SK-N-MC (cell line): ENCODE measurements around the gene LRRC55.

Experiments
- DNase-seq: peaks from one replicate; pipeline ENCODE4 v3.0.0-alpha.2; 2011; ENCODE audit warnings: low read depth, low spot score
- H3K27ac ChIP-seq: fragments of 200-600 bp; sonication (generic); 2 replicates; pipeline ENCODE4 v1.5.1; 2016; ENCODE audit warnings: mixed run types
- H3K36me3 ChIP-seq: fragments of 200-600 bp; sonication (generic); 2 replicates; pipeline ENCODE4 v1.6.1; 2017; ENCODE audit warnings: antibody characterized with exemption, low read length, mixed read lengths; ENCODE audit not compliant: insufficient read depth
- H3K4me3 ChIP-seq: fragments of 200-600 bp; sonication (generic); 2 replicates; pipeline ENCODE4 v1.5.1; 2016
- H3K9ac ChIP-seq: fragments of 200-600 bp; sonication (generic); 2 replicates; pipeline ENCODE4 v1.8.0; 2017; ENCODE audit warnings: mixed run types, mixed read lengths; ENCODE audit not compliant: insufficient read length
- H3K9me3 ChIP-seq: fragments of 200-600 bp; sonication (generic); 2 replicates; pipeline ENCODE4 v1.6.1; 2017; ENCODE audit warnings: low read depth, mild to moderate bottlenecking, antibody characterized with exemption, low read length, moderate library complexity, mixed read lengths
- EZH2 ChIP-seq: fragments of 200-600 bp; sonication (generic); IDR thresholded peaks from one replicate; pipeline ENCODE4 v1.6.1; 2017; ENCODE audit warnings: antibody characterized with exemption
- FOXP2 ChIP-seq: optimal IDR thresholded peaks from 2 replicates; pipeline ENCODE3; 2011; ENCODE audit warnings: mild to moderate bottlenecking, moderate library complexity; ENCODE audit not compliant: insufficient read depth; ENCODE audit errors: extremely low read length, control extremely low read depth
- POLR2AphosphoS5 ChIP-seq: IDR thresholded peaks from 2 replicates; pipeline ENCODE4 v1.6.1; 2012; ENCODE audit warnings: mild to moderate bottlenecking, low read depth, low read length, borderline replicate concordance

Gene LRRC55

DNA sequence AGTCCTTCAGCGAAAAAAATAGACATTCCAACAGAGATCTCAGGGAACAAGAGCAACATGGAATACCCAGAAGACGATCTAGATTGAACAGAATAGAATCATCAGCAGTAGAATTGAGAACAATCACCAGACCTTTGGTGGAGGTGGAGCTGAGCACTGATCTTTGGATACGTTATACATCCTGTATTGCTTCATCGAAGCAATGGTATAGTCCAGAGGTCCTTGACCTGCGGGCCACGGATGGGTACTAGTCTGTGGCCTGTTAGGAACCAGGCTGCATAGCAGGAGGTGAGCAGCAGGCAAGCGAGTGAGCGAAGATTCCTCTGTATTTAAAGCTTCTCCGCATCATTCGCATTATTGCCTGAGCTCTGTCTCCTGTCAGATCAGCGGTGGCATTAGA lies 17.6 kb downstream of the LRRC55 start:
- Histone ChIP-seq H3K27ac (no peak overlapping the region), H3K36me3 (no peaks in the 10 kb centered on the region), H3K4me3 (no peak overlapping the region), H3K9ac (no peak overlapping the region), H3K9me3 (no peaks in the 10 kb centered on the region)
- TF ChIP-seq EZH2 = no peak
- TF ChIP-seq FOXP2 = no peak
- no peak for TF ChIP-seq POLR2AphosphoS5
- no peak for DNase-seq

DNA sequence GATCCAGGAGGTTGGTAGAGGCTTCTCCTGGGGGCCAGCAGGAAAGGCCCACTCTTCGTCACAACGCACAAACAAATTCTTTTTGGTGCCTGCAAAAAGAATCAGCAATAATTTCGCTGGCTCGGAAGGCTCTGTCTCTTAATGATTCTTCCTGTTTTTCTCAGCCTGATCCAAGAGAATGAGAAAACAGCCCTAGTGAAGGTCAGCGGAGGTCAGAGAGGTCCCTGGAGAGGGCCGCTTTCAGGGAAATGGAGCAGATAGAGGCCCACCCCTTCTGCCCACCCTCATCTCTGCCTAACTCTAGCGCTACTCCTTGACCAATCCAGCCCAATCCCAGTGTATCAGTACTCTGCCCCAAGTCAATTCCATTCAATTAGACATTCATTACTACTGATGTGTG lies 19.2 kb downstream of the LRRC55 start:
- no peak for DNase-seq
- H3K4me3 ChIP-seq = no peak overlapping the region
- no peak for TF ChIP-seq FOXP2
- TF ChIP-seq EZH2 = no peak
- TF ChIP-seq POLR2AphosphoS5 = no peak
- H3K27ac ChIP-seq = no peak overlapping the region
- H3K9ac ChIP-seq = no peak overlapping the region
- no peaks in the 10 kb centered on the region for H3K9me3 ChIP-seq
- H3K36me3 ChIP-seq = no peaks in the 10 kb centered on the region

DNA sequence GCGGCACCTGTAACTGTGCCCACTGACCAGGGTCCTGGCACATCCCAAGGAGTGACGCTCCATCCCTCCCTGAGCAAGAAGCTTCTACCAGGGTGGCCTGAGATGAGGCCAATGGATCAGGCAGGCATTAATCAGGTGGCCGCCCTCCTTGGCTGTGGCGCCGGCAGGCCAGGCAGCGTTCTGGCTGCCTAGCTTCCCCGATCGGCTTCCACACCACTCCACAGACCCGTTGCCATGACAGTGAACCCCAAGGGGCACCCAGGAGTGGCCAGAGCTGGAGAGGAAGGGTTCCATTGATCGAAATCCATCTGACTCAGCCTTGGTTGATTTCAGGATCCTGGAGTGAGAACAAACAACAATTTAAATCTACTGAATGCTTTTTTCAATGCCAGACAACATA lies 20.5 kb downstream of the LRRC55 start:
- DNase-seq = no peak
- TF ChIP-seq FOXP2 = no peak
- no peak for TF ChIP-seq POLR2AphosphoS5
- no peak for TF ChIP-seq EZH2
- H3K4me3 ChIP-seq = no peak overlapping the region
- H3K9ac ChIP-seq = no peak overlapping the region
- H3K9me3 ChIP-seq = no peaks in the 10 kb centered on the region
- no peaks in the 10 kb centered on the region for H3K36me3 ChIP-seq
- H3K27ac ChIP-seq = no peak overlapping the region

DNA sequence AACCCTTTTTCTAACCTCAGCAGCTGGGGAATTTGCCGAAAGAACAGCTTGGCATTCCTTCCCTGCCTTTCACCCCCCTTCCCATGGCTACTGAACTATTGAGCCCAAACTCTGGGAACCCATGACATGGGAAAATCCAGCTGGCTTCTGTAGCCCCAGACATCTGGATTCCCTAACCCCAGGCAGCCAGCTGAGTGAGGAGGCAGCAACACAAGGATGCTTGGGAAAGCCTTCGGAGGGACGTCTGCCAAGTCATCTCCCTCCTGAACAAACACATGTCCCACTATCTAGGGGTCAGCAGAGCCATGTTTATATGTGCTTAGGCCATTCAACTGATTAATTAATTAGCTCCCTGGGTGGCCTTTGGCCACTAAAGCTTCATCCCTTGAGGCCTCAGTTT lies 21.6 kb downstream of the LRRC55 start:
- no peak overlapping the region for H3K9ac ChIP-seq
- no peaks in the 10 kb centered on the region for H3K36me3 ChIP-seq
- no peaks in the 10 kb centered on the region for H3K9me3 ChIP-seq
- TF ChIP-seq POLR2AphosphoS5 = no peak
- TF ChIP-seq EZH2 = no peak
- no peak for TF ChIP-seq FOXP2
- no peak overlapping the region for H3K4me3 ChIP-seq
- no peak for DNase-seq
- H3K27ac ChIP-seq = no peak overlapping the region

DNA sequence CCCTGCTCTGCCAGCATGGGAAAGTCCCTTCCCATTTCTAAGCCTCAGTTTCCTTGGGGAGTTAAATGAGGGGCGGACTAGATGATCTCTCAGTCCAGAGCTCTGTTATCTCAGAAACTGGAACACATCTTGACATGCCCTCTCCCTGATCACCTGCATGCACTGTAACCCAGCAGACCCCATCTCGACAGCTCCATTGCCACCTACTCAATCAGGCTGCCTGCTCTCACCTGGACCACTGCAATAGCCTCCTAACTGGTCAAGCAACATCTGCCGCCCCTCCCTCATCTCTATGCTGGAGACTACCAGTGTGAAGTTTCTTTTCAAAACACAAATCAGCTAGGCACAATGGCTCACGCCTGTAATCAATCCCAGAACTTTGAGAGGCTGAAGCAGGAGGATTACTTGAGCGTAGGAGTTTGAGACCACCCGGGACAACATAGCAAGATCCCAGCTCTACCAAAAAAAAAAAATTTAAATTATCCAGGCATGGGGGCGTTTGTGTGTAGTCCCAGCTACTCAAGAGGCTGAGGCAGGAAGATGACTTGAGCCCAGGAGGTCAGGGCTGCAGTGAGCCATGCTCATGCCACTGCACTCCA lies 22.2 kb downstream of the LRRC55 start:
- Histone ChIP-seq H3K27ac (no peak overlapping the region), H3K9ac (no peak overlapping the region), H3K9me3 (no peaks in the 10 kb centered on the region), H3K4me3 (no peak overlapping the region), H3K36me3 (no peaks in the 10 kb centered on the region)
- DNase-seq = no peak
- TF ChIP-seq EZH2 = no peak
- no peak for TF ChIP-seq FOXP2
- TF ChIP-seq POLR2AphosphoS5 = no peak

DNA sequence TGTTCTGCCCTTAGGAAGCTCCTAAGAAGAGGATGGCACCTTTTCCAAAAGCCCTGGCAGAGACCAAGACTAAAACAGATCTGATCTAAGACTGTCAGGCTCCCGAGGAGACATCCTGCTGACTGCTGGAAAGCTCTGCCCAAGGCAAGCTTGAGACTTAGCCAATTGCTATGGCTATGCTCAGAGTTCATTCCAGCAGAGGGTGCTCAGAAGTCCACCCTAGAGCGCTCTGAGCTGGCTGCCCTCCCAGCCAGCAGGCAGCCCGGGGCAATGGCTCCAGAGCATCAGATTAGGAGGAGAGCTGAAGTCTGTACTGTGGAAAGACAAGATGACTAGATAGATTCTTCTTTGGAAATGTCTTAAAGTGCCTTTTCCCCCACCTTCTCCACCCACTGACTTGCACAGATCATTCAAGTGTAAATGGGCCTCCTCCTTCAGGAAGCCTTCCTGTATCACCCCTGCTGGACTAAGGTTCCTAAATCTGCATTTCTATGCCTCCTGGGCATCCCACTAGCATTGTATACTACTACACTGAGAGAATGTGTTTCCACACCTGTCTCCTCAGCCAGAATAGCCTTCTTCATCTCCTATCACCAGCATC lies 23.4 kb downstream of the LRRC55 start:
- no peak for TF ChIP-seq POLR2AphosphoS5
- TF ChIP-seq FOXP2 = no peak
- TF ChIP-seq EZH2 = no peak
- Histone ChIP-seq H3K9ac (no peak overlapping the region), H3K36me3 (no peaks in the 10 kb centered on the region), H3K27ac (no peak overlapping the region), H3K4me3 (no peak overlapping the region), H3K9me3 (no peaks in the 10 kb centered on the region)
- DNase-seq = no peak

DNA sequence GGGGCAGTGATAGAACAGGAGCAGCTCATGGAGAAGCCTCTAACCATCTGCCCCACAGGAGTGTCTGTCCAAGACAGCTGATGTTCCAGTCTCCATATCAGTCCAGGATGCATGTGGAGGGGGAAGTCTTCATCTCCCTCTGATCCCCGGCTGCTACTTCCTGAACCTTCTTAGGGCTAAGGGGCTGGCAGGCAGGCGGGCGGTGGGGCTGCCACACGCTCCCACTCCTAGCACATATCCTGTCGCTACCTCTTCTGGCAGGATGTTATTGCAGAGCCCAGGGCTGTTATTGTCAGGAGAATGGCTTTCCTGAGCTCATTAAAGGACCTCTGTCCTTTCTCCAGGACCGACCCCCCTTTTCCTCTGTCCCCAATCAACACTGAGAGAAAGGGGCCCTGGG lies 25.4 kb downstream of the LRRC55 start:
- Histone ChIP-seq H3K36me3 (no peaks in the 10 kb centered on the region), H3K4me3 (no peak overlapping the region), H3K9me3 (no peaks in the 10 kb centered on the region), H3K27ac (no peak overlapping the region), H3K9ac (no peak overlapping the region)
- no peak for TF ChIP-seq EZH2
- no peak for TF ChIP-seq POLR2AphosphoS5
- no peak for TF ChIP-seq FOXP2
- no peak for DNase-seq

DNA sequence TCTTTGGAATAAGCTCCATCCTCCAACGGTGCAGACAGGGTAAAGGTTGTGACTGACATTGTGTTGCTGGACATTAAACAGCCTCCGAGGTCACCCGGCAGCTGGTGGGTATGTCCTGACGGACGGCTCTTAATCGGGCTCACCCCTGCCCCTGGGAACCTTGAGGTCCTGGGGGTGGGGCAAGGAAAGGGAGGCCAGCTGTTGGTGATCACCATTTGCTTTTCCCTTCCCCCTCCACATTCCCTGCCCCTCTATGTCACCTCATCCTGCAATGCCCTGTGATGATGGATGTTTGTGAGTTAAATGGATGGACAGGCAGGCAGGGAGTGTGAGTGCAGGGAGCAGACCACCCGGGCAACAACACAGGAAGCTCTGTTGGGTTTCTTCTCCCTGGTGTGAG lies 29.0 kb downstream of the LRRC55 start:
- Histone ChIP-seq H3K9ac (no peak overlapping the region), H3K36me3 (no peaks in the 10 kb centered on the region), H3K9me3 (no peaks in the 10 kb centered on the region), H3K4me3 (no peak overlapping the region), H3K27ac (no peak overlapping the region)
- no peak for DNase-seq
- no peak for TF ChIP-seq POLR2AphosphoS5
- no peak for TF ChIP-seq FOXP2
- no peak for TF ChIP-seq EZH2

DNA sequence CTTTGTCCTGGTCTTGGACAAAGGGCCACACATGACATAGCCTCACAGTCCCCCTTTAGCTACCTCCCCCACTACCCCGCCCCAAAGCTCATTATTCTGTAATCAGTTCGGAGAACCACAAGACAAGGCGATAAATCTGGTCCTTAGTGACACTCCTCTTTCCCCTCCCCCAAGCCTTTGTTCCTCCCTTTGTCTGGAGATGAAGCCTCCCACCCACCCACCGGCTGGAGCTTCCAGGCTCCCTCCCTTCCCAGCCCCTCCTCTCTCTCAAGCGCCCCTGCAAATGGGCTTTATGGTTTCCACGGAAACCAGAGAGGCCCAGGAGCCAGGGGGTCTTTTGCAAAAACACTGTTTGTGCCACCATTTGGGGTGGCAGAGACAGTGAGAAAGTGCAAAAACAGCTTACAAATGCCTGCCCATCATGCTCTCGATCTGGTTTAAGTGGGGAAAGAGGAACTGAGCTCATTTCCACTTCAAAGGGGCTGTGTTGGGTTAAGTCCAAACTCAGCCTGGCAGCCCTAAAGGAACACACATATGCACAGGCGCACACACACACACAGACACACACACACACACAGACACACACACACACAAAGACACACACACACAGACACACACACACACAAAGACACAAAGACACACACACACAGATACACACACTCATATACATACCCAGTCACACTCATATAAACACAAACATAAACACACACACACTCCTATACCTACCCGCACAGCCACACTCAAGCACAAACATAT lies 31.8 kb downstream of the LRRC55 start:
- Histone ChIP-seq H3K9ac (no peak overlapping the region), H3K36me3 (no peaks in the 10 kb centered on the region), H3K4me3 (no peak overlapping the region), H3K27ac (no peak overlapping the region), H3K9me3 (no peaks in the 10 kb centered on the region)
- DNase-seq = no peak
- no peak for TF ChIP-seq POLR2AphosphoS5
- no peak for TF ChIP-seq FOXP2
- TF ChIP-seq EZH2 = no peak

DNA sequence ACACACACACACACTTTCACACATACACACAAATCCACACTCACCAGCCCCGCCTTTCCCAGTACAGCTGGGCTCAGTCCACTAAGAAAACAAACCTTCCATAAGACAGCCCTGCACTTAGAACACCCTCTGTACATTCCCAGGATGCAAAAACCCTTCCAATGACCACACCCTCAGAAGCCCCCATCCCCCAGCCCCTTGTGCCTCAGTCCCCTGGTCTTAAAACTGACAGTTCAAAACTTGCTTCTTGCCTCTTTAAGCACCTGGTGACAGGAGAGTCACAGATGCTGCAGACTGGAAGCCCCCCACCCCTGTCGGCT lies 32.3 kb downstream of the LRRC55 start:
- no peaks in the 10 kb centered on the region for H3K36me3 ChIP-seq
- DNase-seq = no peak
- no peak overlapping the region for H3K9ac ChIP-seq
- no peak overlapping the region for H3K4me3 ChIP-seq
- no peak overlapping the region for H3K27ac ChIP-seq
- no peaks in the 10 kb centered on the region for H3K9me3 ChIP-seq
- no peak for TF ChIP-seq POLR2AphosphoS5
